Stimulated activated CD8-positive, alpha-beta memory T cell treated with anti-CD3 and anti-CD28 coated beads, Interleukin-12 subunit alpha, Interleukin-12 subunit beta, amount 100 ng/mL, for 4 hours (primary cell): ENCODE measurements around the gene MARCHF9.

ENCODE experiments used
- DNase-seq: peaks from one replicate; pipeline ENCODE4 v3.0.0-alpha.2; 2020; ENCODE audit warnings: low read depth

The MARCHF9 gene

GRCh38 chr12:57738661-57739237 is 16.2 kb upstream of the MARCHF9 start, which contains the start of gene AGAP2:
AGAP2 (minus strand) TSS chr12:57738742; CDS start chr12:57738246, 496 bp downstream.
- no peak for DNase-seq

- no peak for DNase-seq
These were observed 15.5 kb upstream of the MARCHF9 start for GRCh38 chr12:57739387-57739786.

GRCh38 chr12:57739914-57740538 is 14.9 kb upstream of the MARCHF9 start:
- DNase-seq = no peak

- peak; percentile 61 for DNase-seq
These were observed 14.1 kb upstream of the MARCHF9 start for GRCh38 chr12:57740656-57741412.

- DNase-seq = no peak
These were observed 13.5 kb upstream of the MARCHF9 start for GRCh38 chr12:57741413-57741789.

GRCh38 chr12:57741844-57742738 is 12.8 kb upstream of the MARCHF9 start:
- DNase-seq = peak; percentile 65

- DNase-seq = no peak
These were observed 11.1 kb upstream of the MARCHF9 start for GRCh38 chr12:57743769-57744168.

- DNase-seq = peak; percentile 60
These were observed 10.6 kb upstream of the MARCHF9 start for GRCh38 chr12:57744194-57744776.

- peak; percentile 83 for DNase-seq
These were observed 10.0 kb upstream of the MARCHF9 start, which contains the start of gene TSPAN31 for GRCh38 chr12:57744777-57745484. TSPAN31 (plus strand) TSS chr12:57745039; CDS start chr12:57745155, 116 bp downstream.

- DNase-seq = no peak
These were observed 9.4 kb upstream of the MARCHF9 start for GRCh38 chr12:57745485-57745881.

- no peak for DNase-seq
These were observed 8.9 kb upstream of the MARCHF9 start for GRCh38 chr12:57746025-57746424.

- DNase-seq = no peak
These were observed 5.8 kb upstream of the MARCHF9 start for GRCh38 chr12:57749061-57749460.

GRCh38 chr12:57750561-57751431 is 4.1 kb upstream of the MARCHF9 start:
- DNase-seq = no peak

GRCh38 chr12:57751432-57751787 is 3.5 kb upstream of the MARCHF9 start:
- DNase-seq = no peak

GRCh38 chr12:57751788-57752667 is 2.9 kb upstream of the MARCHF9 start, which contains the start of gene CDK4:
CDK4 (minus strand) TSS chr12:57752310; CDS start chr12:57751717, 593 bp downstream.
- peak; percentile 96 for DNase-seq

- DNase-seq = no peak
These were observed 2.3 kb upstream of the MARCHF9 start for GRCh38 chr12:57752668-57753000.

GRCh38 chr12:57753756-57754337 is 1.1 kb upstream of the MARCHF9 start:
- no peak for DNase-seq

GRCh38 chr12:57755194-57755453 is 221 bp downstream of the MARCHF9 start:
- no peak for DNase-seq
